Uterus (tissue), 2 donors: ENCODE data around the gene SPC25.

Source experiments
- POLR2A ChIP-seq, 2 donors: fragments of 450-650 bp; IDR thresholded peaks; one replicate each; pipeline ENCODE4 v1.6.1; 2016; ENCODE audit warnings: antibody characterized with exemption in 2 of 2, mild to moderate bottlenecking in 1 of 2, moderate library complexity in 1 of 2
- TF ChIP-seq, protein P1 (sequence below), 4 experiments: fragments of 200-600 bp in 2 of 4; fragments of 450-650 bp in 2 of 4; sonication (generic) in 2 of 4; IDR thresholded peaks; one replicate each; pipeline ENCODE4 v1.5.1; 2016 to 2019; ENCODE audit warnings: antibody characterized with exemption in 4 of 4, mild to moderate bottlenecking in 2 of 4, moderate library complexity in 1 of 4

DNA sequence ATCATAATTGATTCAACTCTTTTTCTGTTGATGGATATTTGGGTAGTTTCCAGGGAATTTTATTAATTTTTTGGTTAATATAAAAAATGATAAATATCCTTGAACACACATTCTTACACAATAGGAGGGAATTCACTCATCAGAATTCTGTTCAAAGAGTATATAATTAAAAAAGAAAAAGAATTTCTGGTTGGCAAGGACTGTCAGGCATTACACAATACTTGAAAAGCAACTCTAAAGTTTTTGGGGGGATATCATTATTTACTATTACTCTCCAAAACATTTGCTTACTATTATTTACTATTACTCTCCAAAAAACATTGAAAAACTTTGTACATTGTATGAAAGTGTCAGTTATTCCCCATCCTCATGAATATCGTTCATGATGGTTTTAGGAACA lies 48.8 kb upstream of the SPC25 start:
- TF ChIP-seq, protein P1, sequence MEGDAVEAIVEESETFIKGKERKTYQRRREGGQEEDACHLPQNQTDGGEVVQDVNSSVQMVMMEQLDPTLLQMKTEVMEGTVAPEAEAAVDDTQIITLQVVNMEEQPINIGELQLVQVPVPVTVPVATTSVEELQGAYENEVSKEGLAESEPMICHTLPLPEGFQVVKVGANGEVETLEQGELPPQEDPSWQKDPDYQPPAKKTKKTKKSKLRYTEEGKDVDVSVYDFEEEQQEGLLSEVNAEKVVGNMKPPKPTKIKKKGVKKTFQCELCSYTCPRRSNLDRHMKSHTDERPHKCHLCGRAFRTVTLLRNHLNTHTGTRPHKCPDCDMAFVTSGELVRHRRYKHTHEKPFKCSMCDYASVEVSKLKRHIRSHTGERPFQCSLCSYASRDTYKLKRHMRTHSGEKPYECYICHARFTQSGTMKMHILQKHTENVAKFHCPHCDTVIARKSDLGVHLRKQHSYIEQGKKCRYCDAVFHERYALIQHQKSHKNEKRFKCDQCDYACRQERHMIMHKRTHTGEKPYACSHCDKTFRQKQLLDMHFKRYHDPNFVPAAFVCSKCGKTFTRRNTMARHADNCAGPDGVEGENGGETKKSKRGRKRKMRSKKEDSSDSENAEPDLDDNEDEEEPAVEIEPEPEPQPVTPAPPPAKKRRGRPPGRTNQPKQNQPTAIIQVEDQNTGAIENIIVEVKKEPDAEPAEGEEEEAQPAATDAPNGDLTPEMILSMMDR (IDR thresholded peaks at IDR 0.05) = no peak
- TF ChIP-seq POLR2A (IDR thresholded peaks at IDR 0.05) = no peak
